ENCODE measurements around the gene GRHL1. TPM values are rescaled to one million over a fixed set of nuclear protein-coding genes. Genes with fewer than 3 reads are reported as not detected.

GRHL1 gene
- total and polyA plus RNA-seq, 2 of the 4 experiments (the other 2 are of a cell fraction): 0.18 to 0.21 TPM

DNA sequence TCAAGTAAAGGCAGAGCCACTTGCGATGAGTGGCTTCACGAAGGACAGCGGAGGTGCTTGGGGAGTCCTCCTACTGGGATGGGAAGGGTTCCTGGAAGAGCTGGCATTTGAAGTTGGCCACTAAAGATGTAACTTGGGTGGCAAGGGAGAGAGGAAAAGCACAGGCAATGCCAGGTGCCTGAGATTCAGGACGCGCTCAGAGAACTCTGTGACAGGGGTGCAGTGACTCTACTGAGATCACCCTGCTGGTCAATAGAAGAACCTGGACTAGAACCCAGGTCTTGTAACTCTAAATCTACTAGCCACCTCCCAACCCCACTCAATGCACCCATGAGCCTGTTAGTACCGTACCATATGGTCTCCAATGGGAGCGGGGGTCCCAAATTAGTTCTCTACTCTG, 5.4 kb upstream of the GRHL1 start:
- ChIA-PET CTCF (interaction anchor here (1.1 to 1.4 kb wide), 2 partner anchors 40 to 133 kb away, joined by 3 to 6 read pairs; no protein-coding TSS in a partner anchor), POLR2A (ENCODE audit: unreplicated experiment) (no interaction called here)
- Histone ChIP-seq H3K27ac (ENCODE audit: insufficient read depth, low read length) (no peak overlapping the region), H4K91ac (ENCODE audit: insufficient read depth, low read depth, low read length) (no peak overlapping the region), H3K9me1 (ENCODE audit: insufficient read depth, low read length) (peaks cover 13% of the 10 kb centered on the region), H3K4me3 (ENCODE audit: insufficient read depth, low read depth, low read length) (no peak overlapping the region), H3K4ac (ENCODE audit: low read depth, low read length) (peak overlapping the region; percentile 35; the same call in 1 of the 2 replicates), H3K9ac (ENCODE audit: low read depth, low read length) (no peak overlapping the region), H3K4me1 (ENCODE audit: control insufficient read depth, insufficient read depth, low read length) (peaks cover 16% of the 10 kb centered on the region), H3K4me2 (ENCODE audit: low read depth, low read length) (no peak overlapping the region), H4K8ac (ENCODE audit: low read depth in 2 of 2, low read length in 2 of 2) (no peak overlapping the region), H3K56ac (ENCODE audit: extremely low read depth, insufficient read depth, low read length) (no peak overlapping the region), H3K79me1 (ENCODE audit: low read depth in 1 of 2, low read length in 2 of 2) (no peaks in the 10 kb centered on the region), H2AFZ (replicated peaks; ENCODE audit: low read length, poor library complexity) (no peak overlapping the region), H4K5ac (ENCODE audit: low read depth, low read length) (peak overlapping the region; percentile 44; the same call in 1 of the 2 replicates), H3K23ac (ENCODE audit: low read depth, low read length) (no peak overlapping the region), H2BK15ac (ENCODE audit: low read depth, low read length) (0 out of 3 replicates have a peak overlapping the region, but pooled peaks have one; percentile 46), H2BK5ac (ENCODE audit: low read depth, low read length, poor library complexity, severe bottlenecking) (no peak overlapping the region), H3K9me3 (ENCODE audit: control insufficient read depth, insufficient read depth, low read length) (no peaks in the 10 kb centered on the region), H2AK5ac (ENCODE audit: low read depth, low read length) (no peak overlapping the region), H2BK20ac (ENCODE audit: low read depth, low read length) (peak overlapping the region; percentile 39; the same call in 1 of the 2 replicates), H2AK9ac (replicated peaks; ENCODE audit: low read depth, low read length, poor library complexity) (no peak overlapping the region), H3K27me3 (ENCODE audit: control insufficient read depth, insufficient read depth, low read length) (peaks cover 11% of the 10 kb centered on the region), H4K20me1 (ENCODE audit: insufficient read depth, low read length) (no peaks in the 10 kb centered on the region), H3K36me3 (ENCODE audit: control insufficient read depth, insufficient read depth, low read length) (no peaks in the 10 kb centered on the region), H3K18ac (ENCODE audit: low read depth, low read length) (no peak overlapping the region), H3K14ac (replicated peaks; ENCODE audit: low read depth, low read length) (peak overlapping the region; percentile 37; the same call in 1 of the 2 replicates), H2BK120ac (ENCODE audit: low read depth, low read length) (peak overlapping the region; percentile 30; the same call in 1 of the 2 replicates)
- in situ Hi-C loops (cut with MboI; ENCODE audit: low sequenced_read_pairs) (no loop called here), dilution Hi-C loops (cut with HindIII; ENCODE audit: low sequenced_read_pairs, unreplicated experiment) (no loop called here), intact Hi-C loops (cut with micrococcal nuclease) (loop anchor here (10.0 kb wide), 1 partner anchor 99 kb away; the partner anchor contains the start of gene KLF11)
- 96% methylated on average over 4 of the region's 7 CpGs; no CpG with 5 or more reads in 1 of the 2 experiments for WGBS, 2 experiments (ENCODE audit: extremely low coverage in 2 of 2, insufficient read length in 1 of 2)
- BruUV-seq (replicated peaks): no TSS peak
- TF ChIP-seq MAZ (IDR thresholded peaks at IDR 0.05; ENCODE audit: borderline replicate concordance, low read depth, low read length) (no peak), NFE2L2 (IDR thresholded peaks at IDR 0.05; ENCODE audit: low read depth, low read length) (no peak), RCOR1 (IDR thresholded peaks at IDR 0.05; ENCODE audit: insufficient replicate concordance, low read length) (no peak), MXI1 (IDR thresholded peaks at IDR 0.05; ENCODE audit: borderline replicate concordance, low read depth, low read length) (no peak), BHLHE40 (IDR thresholded peaks at IDR 0.05; ENCODE audit: low read depth, low read length) (no peak)
- TF ChIP-seq, protein P1, sequence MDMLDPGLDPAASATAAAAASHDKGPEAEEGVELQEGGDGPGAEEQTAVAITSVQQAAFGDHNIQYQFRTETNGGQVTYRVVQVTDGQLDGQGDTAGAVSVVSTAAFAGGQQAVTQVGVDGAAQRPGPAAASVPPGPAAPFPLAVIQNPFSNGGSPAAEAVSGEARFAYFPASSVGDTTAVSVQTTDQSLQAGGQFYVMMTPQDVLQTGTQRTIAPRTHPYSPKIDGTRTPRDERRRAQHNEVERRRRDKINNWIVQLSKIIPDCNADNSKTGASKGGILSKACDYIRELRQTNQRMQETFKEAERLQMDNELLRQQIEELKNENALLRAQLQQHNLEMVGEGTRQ (IDR thresholded peaks at IDR 0.05; ENCODE audit: low read depth, low read length): no peak
- TF ChIP-seq, protein P2, sequence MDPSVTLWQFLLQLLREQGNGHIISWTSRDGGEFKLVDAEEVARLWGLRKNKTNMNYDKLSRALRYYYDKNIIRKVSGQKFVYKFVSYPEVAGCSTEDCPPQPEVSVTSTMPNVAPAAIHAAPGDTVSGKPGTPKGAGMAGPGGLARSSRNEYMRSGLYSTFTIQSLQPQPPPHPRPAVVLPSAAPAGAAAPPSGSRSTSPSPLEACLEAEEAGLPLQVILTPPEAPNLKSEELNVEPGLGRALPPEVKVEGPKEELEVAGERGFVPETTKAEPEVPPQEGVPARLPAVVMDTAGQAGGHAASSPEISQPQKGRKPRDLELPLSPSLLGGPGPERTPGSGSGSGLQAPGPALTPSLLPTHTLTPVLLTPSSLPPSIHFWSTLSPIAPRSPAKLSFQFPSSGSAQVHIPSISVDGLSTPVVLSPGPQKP (IDR thresholded peaks at IDR 0.05; ENCODE audit: borderline replicate concordance, low read depth, low read length): no peak
- DNase-seq: no peak
- no peak for ATAC-seq (ENCODE audit: low read depth)

All from IMR-90 (cell line).